ENCODE measurements around the gene SGPP2.

DNA sequence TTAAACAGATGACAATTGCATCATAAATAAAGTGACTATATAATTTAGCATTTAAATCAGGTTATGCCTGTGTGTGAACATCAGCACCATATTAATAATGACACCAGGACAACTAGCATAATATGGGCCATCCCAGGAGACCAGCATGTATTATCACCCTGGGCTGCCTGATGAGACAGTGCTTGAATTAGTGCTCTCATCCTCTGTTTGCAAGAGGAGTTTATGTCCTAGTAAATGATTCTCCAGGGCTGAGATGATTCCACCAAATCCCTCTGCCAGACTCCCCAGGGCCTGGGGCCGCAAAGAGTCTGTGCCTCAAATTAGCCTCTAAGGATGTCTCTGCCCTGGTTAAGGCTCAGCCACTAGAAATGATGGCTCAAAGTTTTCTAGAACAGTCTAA, 97.7 kb downstream of the SGPP2 start:
- TF ChIP-seq, protein P1, sequence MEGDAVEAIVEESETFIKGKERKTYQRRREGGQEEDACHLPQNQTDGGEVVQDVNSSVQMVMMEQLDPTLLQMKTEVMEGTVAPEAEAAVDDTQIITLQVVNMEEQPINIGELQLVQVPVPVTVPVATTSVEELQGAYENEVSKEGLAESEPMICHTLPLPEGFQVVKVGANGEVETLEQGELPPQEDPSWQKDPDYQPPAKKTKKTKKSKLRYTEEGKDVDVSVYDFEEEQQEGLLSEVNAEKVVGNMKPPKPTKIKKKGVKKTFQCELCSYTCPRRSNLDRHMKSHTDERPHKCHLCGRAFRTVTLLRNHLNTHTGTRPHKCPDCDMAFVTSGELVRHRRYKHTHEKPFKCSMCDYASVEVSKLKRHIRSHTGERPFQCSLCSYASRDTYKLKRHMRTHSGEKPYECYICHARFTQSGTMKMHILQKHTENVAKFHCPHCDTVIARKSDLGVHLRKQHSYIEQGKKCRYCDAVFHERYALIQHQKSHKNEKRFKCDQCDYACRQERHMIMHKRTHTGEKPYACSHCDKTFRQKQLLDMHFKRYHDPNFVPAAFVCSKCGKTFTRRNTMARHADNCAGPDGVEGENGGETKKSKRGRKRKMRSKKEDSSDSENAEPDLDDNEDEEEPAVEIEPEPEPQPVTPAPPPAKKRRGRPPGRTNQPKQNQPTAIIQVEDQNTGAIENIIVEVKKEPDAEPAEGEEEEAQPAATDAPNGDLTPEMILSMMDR (IDR thresholded peaks at IDR 0.05): no peak
- no peak for TF ChIP-seq POLR2AphosphoS5 (IDR thresholded peaks at IDR 0.05)
- TF ChIP-seq POLR2A (IDR thresholded peaks at IDR 0.05): no peak
